IMR-90 (cell line): Measurements from ENCODE around the gene MEIS2. TPM values are rescaled to one million over a fixed set of nuclear protein-coding genes. Genes with fewer than 3 reads are reported as not detected.

ENCODE experiments used
- ATAC-seq: fragments of 200-7000 bp; cut with Tn5 transposase; 2 replicates; pipeline ENCODE4 v1.9.1; 2020; ENCODE audit warnings: low read depth, mild to moderate bottlenecking, moderate library complexity
- BruUV-seq: library from RNA; stranded (reverse); fragments of 400-500 nt; replicated peaks from 2 replicates; lab custom pipeline; 2021; lab: Mats Ljungman, UMichigan
- CTCF ChIA-PET: fragments of 300-600 bp; formaldehyde crosslinking; extraction: SDS; loops from one replicate; lab custom pipeline; 2021; ENCODE audit warnings: antibody characterized with exemption; lab: Yijun Ruan, JAX
- POLR2A ChIA-PET: fragments of 300-600 bp; sonication (Branson Sonifier 250); formaldehyde crosslinking; loops from one replicate; lab custom pipeline; 2022; ENCODE audit warnings: antibody characterized with exemption; ENCODE audit not compliant: unreplicated experiment; lab: Charles Lee
- DNase-seq: peaks from one replicate; pipeline ENCODE4 v3.0.0; 2013
- H2AFZ ChIP-seq: replicated peaks from 2 replicates; pipeline ENCODE3; 2013; ENCODE audit warnings: low read length, mild to moderate bottlenecking; ENCODE audit not compliant: poor library complexity
- H2AK5ac ChIP-seq: 2 replicates; pipeline ENCODE4 v1.6.1; 2013; ENCODE audit warnings: low read depth, low read length, inconsistent platforms
- H2AK9ac ChIP-seq: replicated peaks from 2 replicates; pipeline ENCODE3; 2013; ENCODE audit warnings: mild to moderate bottlenecking, low read depth, low read length, moderate library complexity; ENCODE audit not compliant: poor library complexity
- H2BK120ac ChIP-seq: 2 replicates; pipeline ENCODE4 v1.6.1; 2013; ENCODE audit warnings: low read depth, low read length, inconsistent platforms
- H2BK15ac ChIP-seq: 3 replicates; pipeline ENCODE4 v1.6.1; 2013; ENCODE audit warnings: low read depth, low read length, inconsistent platforms
- H2BK20ac ChIP-seq: 2 replicates; pipeline ENCODE4 v1.6.1; 2013; ENCODE audit warnings: low read depth, mild to moderate bottlenecking, inconsistent platforms, low read length, moderate library complexity
- H2BK5ac ChIP-seq: 2 replicates; pipeline ENCODE4 v1.6.1; 2013; ENCODE audit warnings: mild to moderate bottlenecking, low read depth, low read length, inconsistent platforms; ENCODE audit not compliant: poor library complexity, severe bottlenecking
- H3K14ac ChIP-seq: replicated peaks from 2 replicates; pipeline ENCODE4 v1.6.1; 2013; ENCODE audit warnings: low read depth, low read length, inconsistent platforms
- H3K18ac ChIP-seq: 2 replicates; pipeline ENCODE4 v1.6.1; 2013; ENCODE audit warnings: low read depth, low read length, control low read depth
- H3K23ac ChIP-seq: 2 replicates; pipeline ENCODE4 v1.6.1; 2013; ENCODE audit warnings: low read depth, low read length, inconsistent platforms
- H3K27ac ChIP-seq: 2 replicates; pipeline ENCODE4 v1.5.1; 2013; ENCODE audit warnings: mild to moderate bottlenecking, control low read depth, low read length; ENCODE audit not compliant: insufficient read depth
- H3K27me3 ChIP-seq: 2 replicates; pipeline ENCODE4 v1.6.1; 2013; ENCODE audit warnings: low read length; ENCODE audit not compliant: control insufficient read depth, insufficient read depth
- H3K36me3 ChIP-seq: 2 replicates; pipeline ENCODE4 v1.6.1; 2013; ENCODE audit warnings: low read length, mixed read lengths; ENCODE audit not compliant: control insufficient read depth, insufficient read depth
- H3K4ac ChIP-seq: 2 replicates; pipeline ENCODE4 v1.6.1; 2013; ENCODE audit warnings: low read depth, low read length, inconsistent platforms
- H3K4me1 ChIP-seq: 2 replicates; pipeline ENCODE4 v1.6.1; 2013; ENCODE audit warnings: low read length, mixed read lengths; ENCODE audit not compliant: control insufficient read depth, insufficient read depth
- H3K4me2 ChIP-seq: 2 replicates; pipeline ENCODE4 v1.6.1; 2013; ENCODE audit warnings: low read depth, mild to moderate bottlenecking, control low read depth, low read length, moderate library complexity
- H3K4me3 ChIP-seq: 2 replicates; pipeline ENCODE4 v1.5.1; 2013; ENCODE audit warnings: low read depth, mild to moderate bottlenecking, control low read depth, low read length, moderate library complexity; ENCODE audit not compliant: insufficient read depth
- H3K56ac ChIP-seq: 2 replicates; pipeline ENCODE4 v1.6.1; 2013; ENCODE audit warnings: low read length, inconsistent platforms; ENCODE audit not compliant: insufficient read depth; ENCODE audit errors: extremely low read depth
- H3K79me1 ChIP-seq, 2 experiments: 2 replicates each; pipeline ENCODE4 v1.6.1; 2013; ENCODE audit warnings: low read length in 2 of 2, inconsistent platforms in 1 of 2, low read depth in 1 of 2
- H3K9ac ChIP-seq: 2 replicates; pipeline ENCODE4 v1.6.1; 2013; ENCODE audit warnings: low read depth, low read length, control low read depth
- H3K9me1 ChIP-seq: 2 replicates; pipeline ENCODE4 v1.6.1; 2013; ENCODE audit warnings: low read length, inconsistent platforms; ENCODE audit not compliant: insufficient read depth
- H3K9me3 ChIP-seq: 2 replicates; pipeline ENCODE4 v1.6.1; 2013; ENCODE audit warnings: low read length; ENCODE audit not compliant: control insufficient read depth, insufficient read depth
- H4K20me1 ChIP-seq: 2 replicates; pipeline ENCODE4 v1.6.1; 2013; ENCODE audit warnings: low read length, inconsistent platforms; ENCODE audit not compliant: insufficient read depth
- H4K5ac ChIP-seq: 2 replicates; pipeline ENCODE4 v1.6.1; 2013; ENCODE audit warnings: mild to moderate bottlenecking, low read depth, low read length, control low read depth
- H4K8ac ChIP-seq, 2 experiments: 2 replicates each; pipeline ENCODE4 v1.6.1; 2013; ENCODE audit warnings: low read depth in 2 of 2, low read length in 2 of 2, control low read depth in 1 of 2, inconsistent platforms in 1 of 2
- H4K91ac ChIP-seq: 2 replicates; pipeline ENCODE4 v1.6.1; 2013; ENCODE audit warnings: low read depth, low read length, inconsistent platforms; ENCODE audit not compliant: insufficient read depth
- MAZ ChIP-seq: IDR thresholded peaks from 2 replicates; pipeline ENCODE4 v1.6.1; 2012; ENCODE audit warnings: low read depth, mild to moderate bottlenecking, low read length, improper control_type of control experiment, moderate library complexity, borderline replicate concordance
- POLR2A ChIP-seq: IDR thresholded peaks from 2 replicates; pipeline ENCODE4 v1.6.1; 2012; ENCODE audit warnings: mild to moderate bottlenecking, low read depth, low read length
- RFX5 ChIP-seq: IDR thresholded peaks from 2 replicates; pipeline ENCODE4 v1.8.0; 2012; ENCODE audit warnings: low read depth, mild to moderate bottlenecking, low read length, moderate library complexity
- USF2 ChIP-seq: fragments of 150-350 bp; IDR thresholded peaks from 2 replicates; pipeline ENCODE4 v1.6.1; 2017; ENCODE audit warnings: mild to moderate bottlenecking, antibody characterized with exemption, low read length, low read depth
- WGBS, 2 experiments: methylation state at CpG; one replicate each; pipeline versions ENCODE4 v1.1.5 to v1.1.7; 2013; ENCODE audit warnings: missing lambda C conversion rate in 2 of 2; ENCODE audit not compliant: insufficient read length in 1 of 2; ENCODE audit errors: extremely low coverage in 2 of 2; 5-methylcytosine and 5-hydroxymethylcytosine counted together
- dilution Hi-C: fragments of 300-500 bp; cut with HindIII; formaldehyde crosslinking; loops from one replicate; pipeline ENCODE4 v1.14.3; 2018; ENCODE audit warnings: low sequenced_read_pairs; ENCODE audit not compliant: unreplicated experiment
- in situ Hi-C: fragments of 300-500 bp; cut with MboI; formaldehyde crosslinking; loops from 3 replicates; pipeline ENCODE4 v1.14.3; 2019; ENCODE audit warnings: low sequenced_read_pairs, inconsistent platforms, mixed read lengths
- intact Hi-C: fragments of 100-400 bp; cut with micrococcal nuclease; formaldehyde crosslinking; loops from 2 replicates; pipeline ENCODE4 v1.10.0; 2022
- polyA plus RNA-seq, 3 experiments: library from polyadenylated mRNA; depleted of rRNA; stranded (reverse); fragments of >200 nt; gene quantifications; 2 replicates each; pipeline ENCODE4 v1.2.3, GENCODE V29; 2012; ENCODE audit warnings: low replicate concordance in 1 of 3
- total RNA-seq: library from RNA; depleted of rRNA; stranded (reverse); fragments of >200 nt; gene quantifications from 2 replicates; pipeline ENCODE4 v1.2.3, GENCODE V29; 2012

The MEIS2 gene
- total and polyA plus RNA-seq, 2 of the 4 experiments (the other 2 are of a cell fraction): 70.1 to 71.3 TPM

- H3K56ac ChIP-seq: no peak overlapping the region
- no peak overlapping the region for H3K4ac ChIP-seq
- no peak overlapping the region for H3K23ac ChIP-seq
- intact Hi-C loops (no loop called here), in situ Hi-C loops (no loop called here), dilution Hi-C loops (no loop called here)
- TF ChIP-seq RFX5 (no peak), USF2 (no peak), POLR2A (no peak), MAZ (no peak)
- ChIA-PET CTCF (interaction anchor here (0.6 kb wide), 1 partner anchor 24 kb away, joined by 3 read pairs; no protein-coding TSS in a partner anchor), POLR2A (no interaction called here)
- no peak overlapping the region for H3K4me3 ChIP-seq
- H3K79me1 ChIP-seq: peaks cover 4 to 51% of the 10 kb centered on the region in 2 experiments; a peak in 3 of 4 replicates
- no peak overlapping the region for H3K27ac ChIP-seq
- 0 out of 2 replicates have a peak overlapping the region, but pooled peaks have one; percentile 26 for H3K14ac ChIP-seq
- no peak overlapping the region for H2AFZ ChIP-seq
- H2AK9ac ChIP-seq: no peak overlapping the region
- H3K9ac ChIP-seq: no peak overlapping the region
- H2BK120ac ChIP-seq: no peak overlapping the region
- H4K20me1 ChIP-seq: no peaks in the 10 kb centered on the region
- H2BK20ac ChIP-seq: no peak overlapping the region
- no peaks in the 10 kb centered on the region for H3K27me3 ChIP-seq
- no peak overlapping the region for H2BK15ac ChIP-seq
- H3K9me1 ChIP-seq: no peaks in the 10 kb centered on the region
- no peak overlapping the region for H4K8ac ChIP-seq
- no peak overlapping the region for H4K5ac ChIP-seq
- no peak overlapping the region for H3K4me2 ChIP-seq
- DNase-seq: no peak
- H3K36me3 ChIP-seq: peaks cover 4% of the 10 kb centered on the region; the same call in 1 of the 2 replicates
- no peaks in the 10 kb centered on the region for H3K9me3 ChIP-seq
- no TSS peak for BruUV-seq
- 95% methylated on average over 3 of the region's 4 CpGs; no CpG with 5 or more reads in 1 of the 2 experiments for WGBS, 2 experiments
- ATAC-seq: no peak
- peaks cover 4% of the 10 kb centered on the region for H3K4me1 ChIP-seq
- peak overlapping the region; percentile 36; the same call in 1 of the 2 replicates for H3K18ac ChIP-seq
- no peak overlapping the region for H2BK5ac ChIP-seq
- no peak overlapping the region for H2AK5ac ChIP-seq
- no peak overlapping the region for H4K91ac ChIP-seq
Observed at GRCh38 chr15:36901012-36901411, 199.3 kb downstream of the MEIS2 start.
